Neural cell (in vitro differentiated cells): ENCODE results near the gene HSPA12A. TPM values are rescaled to one million over a fixed set of nuclear protein-coding genes. Genes with fewer than 3 reads are reported as not detected.

Source experiments
- H2AFZ ChIP-seq: fragments of 200-600, 300-800 bp; sonication (generic), shearing (Covaris generic); 2 replicates; pipeline ENCODE4 v1.6.0; 2014; ENCODE audit warnings: low read depth, mild to moderate bottlenecking, antibody characterized with exemption, low read length, moderate library complexity
- H3F3A ChIP-seq: fragments of 200-600 bp; shearing (Covaris generic); 2 replicates; pipeline ENCODE4 v1.6.1; 2016; ENCODE audit warnings: mild to moderate bottlenecking, moderate library complexity, mixed read lengths, antibody characterized with exemption, low read length; ENCODE audit not compliant: insufficient read depth, poor library complexity, severe bottlenecking
- H3K27ac ChIP-seq: fragments of 200-600, 300-800 bp; sonication (generic), shearing (Covaris generic); 2 replicates; pipeline ENCODE4 v1.5.1; 2014; ENCODE audit warnings: mild to moderate bottlenecking, low read length, moderate library complexity
- H3K27me3 ChIP-seq: fragments of 300-800, 200-600 bp; sonication (generic), shearing (Covaris generic); 2 replicates; pipeline ENCODE4 v1.6.0; 2014; ENCODE audit warnings: mild to moderate bottlenecking, low read depth, low read length, moderate library complexity; ENCODE audit not compliant: insufficient read depth
- H3K36me3 ChIP-seq: fragments of 300-800, 200-600 bp; sonication (generic), shearing (Covaris generic); 2 replicates; pipeline ENCODE4 v1.5.1; 2014; ENCODE audit warnings: mild to moderate bottlenecking, antibody characterized with exemption, low read length, moderate library complexity; ENCODE audit not compliant: insufficient read depth
- H3K4me2 ChIP-seq: fragments of 300-800, 200-600 bp; sonication (generic), shearing (Covaris generic); 2 replicates; pipeline ENCODE4 v1.6.0; 2014; ENCODE audit warnings: mild to moderate bottlenecking, low read length
- H3K4me3 ChIP-seq: fragments of 300-800, 200-600 bp; sonication (generic), shearing (Covaris generic); 2 replicates; pipeline ENCODE4 v1.5.1; 2014; ENCODE audit warnings: mild to moderate bottlenecking, low read length, moderate library complexity
- H3K79me2 ChIP-seq: fragments of 200-600 bp; shearing (Covaris generic); replicated peaks from 2 replicates; pipeline ENCODE4 v1.6.0; 2014; ENCODE audit warnings: mild to moderate bottlenecking, low read length, moderate library complexity; ENCODE audit not compliant: insufficient read depth
- H3K9ac ChIP-seq: fragments of 300-800, 200-600 bp; sonication (generic), shearing (Covaris generic); 2 replicates; pipeline ENCODE4 v1.6.1; 2016; ENCODE audit warnings: mild to moderate bottlenecking, low read length, mixed read lengths
- H3K9me2 ChIP-seq: fragments of 200-600 bp; shearing (Covaris generic); 2 replicates; pipeline ENCODE4 v1.6.1; 2016; ENCODE audit warnings: mild to moderate bottlenecking, low read length, mixed read lengths; ENCODE audit not compliant: insufficient read depth
- H3K9me3 ChIP-seq: fragments of 200-600, 300-800 bp; sonication (generic), shearing (Covaris generic); 2 replicates; pipeline ENCODE4 v1.6.1; 2016; ENCODE audit warnings: mild to moderate bottlenecking, mixed run types, low read length, moderate library complexity, mixed read lengths
- H4K20me1 ChIP-seq: fragments of 200-600 bp; shearing (Covaris generic); 2 replicates; pipeline ENCODE4 v1.6.1; 2016; ENCODE audit warnings: mild to moderate bottlenecking, mixed run types; ENCODE audit not compliant: insufficient read depth
- EP300 ChIP-seq: fragments of 450-650 bp; conservative IDR thresholded peaks from 2 replicates; pipeline ENCODE4 v1.6.1; 2014; ENCODE audit warnings: antibody characterized with exemption, mild to moderate bottlenecking, moderate library complexity; ENCODE audit not compliant: poor library complexity, severe bottlenecking
- EZH2 ChIP-seq: fragments of 200-600, 300-800 bp; shearing (Covaris generic), sonication (generic); IDR thresholded peaks from 2 replicates; pipeline ENCODE4 v1.6.1; 2014; ENCODE audit warnings: antibody characterized with exemption, low read length, borderline replicate concordance, mild to moderate bottlenecking; ENCODE audit not compliant: insufficient read depth, poor library complexity, severe bottlenecking
- MXI1 ChIP-seq: fragments of 450-650 bp; conservative IDR thresholded peaks from 2 replicates; pipeline ENCODE4 v1.6.1; 2014; ENCODE audit warnings: antibody characterized with exemption, mild to moderate bottlenecking; ENCODE audit not compliant: poor library complexity, severe bottlenecking
- POLR2AphosphoS5 ChIP-seq: IDR thresholded peaks from 2 replicates; pipeline ENCODE4 v1.6.1; 2012
- RAD21 ChIP-seq: fragments of 450-650 bp; conservative IDR thresholded peaks from 2 replicates; pipeline ENCODE4 v1.6.1; 2014; ENCODE audit warnings: antibody characterized with exemption, mild to moderate bottlenecking, moderate library complexity
- SMC3 ChIP-seq: fragments of 450-650 bp; conservative IDR thresholded peaks from 2 replicates; pipeline ENCODE4 v1.6.1; 2014; ENCODE audit warnings: antibody characterized with exemption, mild to moderate bottlenecking, moderate library complexity; ENCODE audit not compliant: poor library complexity
- TAF1 ChIP-seq: IDR thresholded peaks from 2 replicates; pipeline ENCODE4 v1.6.1; 2012; ENCODE audit warnings: low read depth
- polyA plus RNA-seq: library from polyadenylated mRNA; depleted of rRNA; stranded (reverse); fragments of >200 nt; gene quantifications from 2 replicates; pipeline ENCODE4 v1.2.3, GENCODE V29; 2014
- TF ChIP-seq, protein P1 (sequence below): IDR thresholded peaks from 2 replicates; pipeline ENCODE4 v1.6.1; 2012; ENCODE audit warnings: borderline replicate concordance
- TF ChIP-seq, protein P2 (sequence below): fragments of 450-650 bp; IDR thresholded peaks from 2 replicates; pipeline ENCODE4 v1.5.1; 2014; ENCODE audit warnings: antibody characterized with exemption, mild to moderate bottlenecking, moderate library complexity; ENCODE audit not compliant: poor library complexity, severe bottlenecking

Gene HSPA12A
- polyA plus RNA-seq, 1 donor from 2014 or later: 5.9 TPM

DNA sequence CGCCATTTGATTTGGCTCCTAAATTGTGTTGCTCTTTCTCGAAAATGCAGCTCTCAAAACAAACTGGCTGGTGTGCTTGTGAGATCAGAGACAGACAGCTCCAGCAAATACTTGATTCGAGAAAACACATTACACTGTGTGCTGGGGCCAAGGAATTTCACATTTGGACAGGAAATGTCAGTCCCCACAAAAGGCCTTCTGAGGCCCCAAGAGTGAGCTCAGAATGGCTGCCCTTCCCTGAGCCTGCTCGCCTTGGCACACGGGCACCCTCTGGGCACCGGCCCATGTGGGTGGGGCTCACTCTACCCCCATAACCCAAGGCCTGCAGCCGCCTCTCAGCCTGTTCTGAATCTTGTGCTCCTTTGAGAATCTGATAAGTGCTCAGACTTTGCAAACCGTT lies 13.9 kb upstream of the HSPA12A start:
- TF ChIP-seq EP300 (no peak), SMC3 (no peak), RAD21 (no peak), POLR2AphosphoS5 (no peak), EZH2 (no peak), MXI1 (no peak), TAF1 (no peak)
- TF ChIP-seq, protein P1, sequence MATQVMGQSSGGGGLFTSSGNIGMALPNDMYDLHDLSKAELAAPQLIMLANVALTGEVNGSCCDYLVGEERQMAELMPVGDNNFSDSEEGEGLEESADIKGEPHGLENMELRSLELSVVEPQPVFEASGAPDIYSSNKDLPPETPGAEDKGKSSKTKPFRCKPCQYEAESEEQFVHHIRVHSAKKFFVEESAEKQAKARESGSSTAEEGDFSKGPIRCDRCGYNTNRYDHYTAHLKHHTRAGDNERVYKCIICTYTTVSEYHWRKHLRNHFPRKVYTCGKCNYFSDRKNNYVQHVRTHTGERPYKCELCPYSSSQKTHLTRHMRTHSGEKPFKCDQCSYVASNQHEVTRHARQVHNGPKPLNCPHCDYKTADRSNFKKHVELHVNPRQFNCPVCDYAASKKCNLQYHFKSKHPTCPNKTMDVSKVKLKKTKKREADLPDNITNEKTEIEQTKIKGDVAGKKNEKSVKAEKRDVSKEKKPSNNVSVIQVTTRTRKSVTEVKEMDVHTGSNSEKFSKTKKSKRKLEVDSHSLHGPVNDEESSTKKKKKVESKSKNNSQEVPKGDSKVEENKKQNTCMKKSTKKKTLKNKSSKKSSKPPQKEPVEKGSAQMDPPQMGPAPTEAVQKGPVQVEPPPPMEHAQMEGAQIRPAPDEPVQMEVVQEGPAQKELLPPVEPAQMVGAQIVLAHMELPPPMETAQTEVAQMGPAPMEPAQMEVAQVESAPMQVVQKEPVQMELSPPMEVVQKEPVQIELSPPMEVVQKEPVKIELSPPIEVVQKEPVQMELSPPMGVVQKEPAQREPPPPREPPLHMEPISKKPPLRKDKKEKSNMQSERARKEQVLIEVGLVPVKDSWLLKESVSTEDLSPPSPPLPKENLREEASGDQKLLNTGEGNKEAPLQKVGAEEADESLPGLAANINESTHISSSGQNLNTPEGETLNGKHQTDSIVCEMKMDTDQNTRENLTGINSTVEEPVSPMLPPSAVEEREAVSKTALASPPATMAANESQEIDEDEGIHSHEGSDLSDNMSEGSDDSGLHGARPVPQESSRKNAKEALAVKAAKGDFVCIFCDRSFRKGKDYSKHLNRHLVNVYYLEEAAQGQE: no peak
- TF ChIP-seq, protein P2, sequence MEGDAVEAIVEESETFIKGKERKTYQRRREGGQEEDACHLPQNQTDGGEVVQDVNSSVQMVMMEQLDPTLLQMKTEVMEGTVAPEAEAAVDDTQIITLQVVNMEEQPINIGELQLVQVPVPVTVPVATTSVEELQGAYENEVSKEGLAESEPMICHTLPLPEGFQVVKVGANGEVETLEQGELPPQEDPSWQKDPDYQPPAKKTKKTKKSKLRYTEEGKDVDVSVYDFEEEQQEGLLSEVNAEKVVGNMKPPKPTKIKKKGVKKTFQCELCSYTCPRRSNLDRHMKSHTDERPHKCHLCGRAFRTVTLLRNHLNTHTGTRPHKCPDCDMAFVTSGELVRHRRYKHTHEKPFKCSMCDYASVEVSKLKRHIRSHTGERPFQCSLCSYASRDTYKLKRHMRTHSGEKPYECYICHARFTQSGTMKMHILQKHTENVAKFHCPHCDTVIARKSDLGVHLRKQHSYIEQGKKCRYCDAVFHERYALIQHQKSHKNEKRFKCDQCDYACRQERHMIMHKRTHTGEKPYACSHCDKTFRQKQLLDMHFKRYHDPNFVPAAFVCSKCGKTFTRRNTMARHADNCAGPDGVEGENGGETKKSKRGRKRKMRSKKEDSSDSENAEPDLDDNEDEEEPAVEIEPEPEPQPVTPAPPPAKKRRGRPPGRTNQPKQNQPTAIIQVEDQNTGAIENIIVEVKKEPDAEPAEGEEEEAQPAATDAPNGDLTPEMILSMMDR: no peak
- Histone ChIP-seq H3K9ac (no peak overlapping the region), H3K4me3 (no peak overlapping the region), H4K20me1 (no peaks in the 10 kb centered on the region), H3F3A (no peaks in the 10 kb centered on the region), H3K36me3 (no peaks in the 10 kb centered on the region), H3K9me2 (no peaks in the 10 kb centered on the region), H3K27ac (no peak overlapping the region), H2AFZ (no peak overlapping the region), H3K9me3 (no peaks in the 10 kb centered on the region), H3K27me3 (no peaks in the 10 kb centered on the region), H3K4me2 (no peak overlapping the region), H3K79me2 (no peaks in the 10 kb centered on the region)

DNA sequence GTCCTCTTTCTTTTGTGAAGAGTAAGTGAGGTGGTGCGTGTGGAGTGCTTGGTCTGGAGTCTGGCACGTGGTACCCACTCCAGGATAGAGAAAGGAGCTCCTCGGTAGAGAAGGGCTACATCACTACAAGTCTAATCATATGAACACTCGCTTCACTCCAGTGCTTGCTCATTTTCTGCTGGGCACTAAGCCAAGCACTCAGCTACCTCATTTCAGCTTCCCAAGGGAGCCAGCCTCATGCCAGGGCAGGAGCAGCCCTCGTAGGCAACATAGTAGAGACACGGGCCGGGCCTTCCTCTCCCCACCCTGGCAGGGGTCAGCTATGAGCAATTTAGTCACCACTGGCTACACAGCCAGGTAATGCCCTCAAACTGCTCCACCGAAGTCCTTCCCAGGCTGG lies 11.4 kb upstream of the HSPA12A start:
- H3K27me3 ChIP-seq: no peaks in the 10 kb centered on the region
- no peaks in the 10 kb centered on the region for H4K20me1 ChIP-seq
- H3K36me3 ChIP-seq: no peaks in the 10 kb centered on the region
- H2AFZ ChIP-seq: no peak overlapping the region
- no peak overlapping the region for H3K9ac ChIP-seq
- no peaks in the 10 kb centered on the region for H3K79me2 ChIP-seq
- no peaks in the 10 kb centered on the region for H3K9me2 ChIP-seq
- no peaks in the 10 kb centered on the region for H3F3A ChIP-seq
- TF ChIP-seq, protein P2: no peak
- TF ChIP-seq SMC3 (no peak), EZH2 (no peak), EP300 (no peak), RAD21 (no peak), POLR2AphosphoS5 (no peak), TAF1 (no peak)
- TF ChIP-seq, protein P1: no peak
- H3K27ac ChIP-seq: no peak overlapping the region
- H3K4me2 ChIP-seq: no peak overlapping the region
- no peaks in the 10 kb centered on the region for H3K9me3 ChIP-seq
- no peak overlapping the region for H3K4me3 ChIP-seq
